Measurements from ENCODE around the gene POLD1. TPM values are rescaled to one million over a fixed set of nuclear protein-coding genes. Genes with fewer than 3 reads are reported as not detected.

The POLD1 gene
- total and polyA plus RNA-seq, 12 donors, result 1.9 to 93.9 (median 17.8) TPM

DNA sequence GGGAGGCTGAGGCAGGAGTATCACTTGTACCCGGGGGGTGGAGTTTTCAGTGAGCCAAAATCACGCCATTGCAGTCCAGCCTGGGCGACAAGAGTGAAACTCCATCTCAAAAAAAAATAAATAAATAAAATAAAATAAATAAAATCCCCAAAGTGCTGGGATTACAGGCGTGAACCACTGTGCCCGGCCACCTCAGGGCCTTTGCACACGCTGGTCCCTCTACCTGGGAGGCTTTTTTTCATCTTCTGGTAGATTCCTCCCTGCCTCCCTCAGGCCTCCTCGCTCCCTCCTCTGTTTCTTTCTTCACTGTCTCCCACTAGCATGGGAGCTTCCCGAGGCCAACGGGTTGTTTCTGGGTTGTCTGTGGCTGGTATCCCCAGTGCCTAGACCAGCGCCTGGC, 63.6 kb downstream of the POLD1 start:
- Histone ChIP-seq H3K36me3 (replicated peaks in 1 of 2) (no peaks in the 10 kb centered on the region), H3K27ac (no peak overlapping the region), H3K9me3 (replicated peaks in 1 of 3) (no peaks in the 10 kb centered on the region), H3K4me3 (no peak overlapping the region), H3K27me3 (no peaks in the 10 kb centered on the region), H3K4me1 (replicated peaks in 1 of 2) (no peaks in the 10 kb centered on the region)
- no peak for TF ChIP-seq POLR2A (IDR thresholded peaks at IDR 0.05)
- TF ChIP-seq, protein P1, sequence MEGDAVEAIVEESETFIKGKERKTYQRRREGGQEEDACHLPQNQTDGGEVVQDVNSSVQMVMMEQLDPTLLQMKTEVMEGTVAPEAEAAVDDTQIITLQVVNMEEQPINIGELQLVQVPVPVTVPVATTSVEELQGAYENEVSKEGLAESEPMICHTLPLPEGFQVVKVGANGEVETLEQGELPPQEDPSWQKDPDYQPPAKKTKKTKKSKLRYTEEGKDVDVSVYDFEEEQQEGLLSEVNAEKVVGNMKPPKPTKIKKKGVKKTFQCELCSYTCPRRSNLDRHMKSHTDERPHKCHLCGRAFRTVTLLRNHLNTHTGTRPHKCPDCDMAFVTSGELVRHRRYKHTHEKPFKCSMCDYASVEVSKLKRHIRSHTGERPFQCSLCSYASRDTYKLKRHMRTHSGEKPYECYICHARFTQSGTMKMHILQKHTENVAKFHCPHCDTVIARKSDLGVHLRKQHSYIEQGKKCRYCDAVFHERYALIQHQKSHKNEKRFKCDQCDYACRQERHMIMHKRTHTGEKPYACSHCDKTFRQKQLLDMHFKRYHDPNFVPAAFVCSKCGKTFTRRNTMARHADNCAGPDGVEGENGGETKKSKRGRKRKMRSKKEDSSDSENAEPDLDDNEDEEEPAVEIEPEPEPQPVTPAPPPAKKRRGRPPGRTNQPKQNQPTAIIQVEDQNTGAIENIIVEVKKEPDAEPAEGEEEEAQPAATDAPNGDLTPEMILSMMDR (IDR thresholded peaks at IDR 0.05), result no peak
- intact Hi-C loops (cut with DNase I), result no loop called here
- WGBS, 4 donors, result 90 to 96% (median 94%) methylated on average over 10 of the region's 10 CpGs
- DNase-seq, result no peak

DNA sequence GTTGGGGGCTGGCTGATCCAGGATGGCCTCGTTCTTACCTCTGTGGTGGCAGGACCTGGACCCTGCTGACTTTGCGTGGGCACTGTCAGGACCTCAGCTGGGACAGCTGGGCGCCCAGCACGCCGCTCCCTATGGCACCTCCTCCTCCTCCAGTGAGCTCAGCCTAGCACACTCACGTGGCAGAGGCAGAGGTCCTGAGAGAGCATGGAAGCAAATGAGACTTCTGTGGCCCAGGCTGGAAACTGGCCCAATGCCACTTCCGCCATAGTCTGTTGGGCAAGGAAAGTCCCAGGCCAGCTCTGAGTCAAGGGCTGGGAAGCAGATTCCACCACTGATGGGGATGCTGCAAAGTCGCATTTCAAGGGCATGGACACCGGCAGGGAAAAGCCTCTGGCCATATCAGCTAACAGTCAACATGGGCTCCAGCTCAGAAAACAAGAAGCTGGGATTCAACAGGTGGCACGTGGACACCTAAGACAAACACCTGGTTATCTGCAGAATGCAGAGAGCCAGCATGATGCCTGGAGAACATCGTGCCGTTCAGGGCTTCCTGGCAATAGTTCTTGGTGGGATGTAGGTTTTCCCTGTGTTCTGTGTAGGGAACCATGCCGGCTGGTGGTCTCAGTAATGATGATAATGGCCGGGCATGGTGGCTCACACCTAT, 65.2 kb downstream of the POLD1 start:
- 68 to 77% (median 75%) methylated on average over 7 to 14 of the region's 14 CpGs for WGBS, 4 donors
- DNase-seq, result no peak
- Histone ChIP-seq H3K9me3 (replicated peaks in 1 of 3) (no peaks in the 10 kb centered on the region), H3K36me3 (replicated peaks in 1 of 2) (no peaks in the 10 kb centered on the region), H3K27ac (no peak overlapping the region), H3K27me3 (no peaks in the 10 kb centered on the region), H3K4me3 (no peak overlapping the region), H3K4me1 (replicated peaks in 1 of 2) (no peaks in the 10 kb centered on the region)
- intact Hi-C loops (cut with DNase I), result no loop called here
- TF ChIP-seq POLR2A (IDR thresholded peaks at IDR 0.05), result no peak
- TF ChIP-seq, protein P1 (IDR thresholded peaks at IDR 0.05), result no peak

DNA sequence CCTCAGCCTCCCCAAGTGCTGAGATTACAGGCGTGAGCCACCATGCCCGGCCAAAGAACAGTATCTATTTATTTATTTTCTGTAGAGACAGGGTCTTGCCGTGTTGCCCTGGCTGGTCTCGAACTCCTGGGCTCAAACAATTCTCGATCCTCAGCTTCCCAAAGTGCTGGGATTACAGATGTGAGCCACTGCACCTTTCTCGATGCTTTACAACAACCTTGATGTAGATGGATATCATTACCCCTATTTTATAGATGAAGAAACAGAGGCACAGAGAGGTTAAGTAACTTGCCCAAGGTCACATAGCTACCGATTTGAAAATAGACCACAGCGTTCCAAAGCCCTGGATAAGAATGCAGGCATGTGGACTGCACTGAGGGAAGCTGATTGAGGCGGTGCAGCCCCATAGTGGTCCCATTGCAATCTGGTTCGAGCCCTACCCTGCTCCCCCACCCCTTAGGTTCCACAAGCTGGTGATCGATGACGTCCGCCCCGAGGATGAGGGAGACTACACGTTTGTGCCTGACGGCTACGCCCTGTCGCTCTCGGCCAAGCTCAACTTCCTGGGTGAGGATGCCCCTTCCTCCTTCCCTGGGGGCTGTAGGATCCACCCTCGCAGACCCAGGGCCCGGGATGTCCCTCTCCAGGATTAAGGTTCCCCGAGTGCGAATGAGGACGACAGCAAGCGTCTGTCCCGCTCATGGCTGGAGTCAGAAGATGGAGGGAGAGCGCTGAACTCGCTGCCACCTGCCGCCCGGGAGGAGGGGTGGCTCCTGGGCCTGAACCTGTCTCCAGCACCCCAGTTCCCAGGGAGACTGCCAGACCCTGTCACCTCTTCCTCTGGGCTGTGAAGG, 66.4 kb downstream of the POLD1 start:
- Histone ChIP-seq H3K9me3 (replicated peaks in 1 of 3) (no peaks in the 10 kb centered on the region), H3K27me3 (no peaks in the 10 kb centered on the region), H3K36me3 (replicated peaks in 1 of 2) (no peaks in the 10 kb centered on the region), H3K4me1 (replicated peaks in 1 of 2) (no peaks in the 10 kb centered on the region), H3K4me3 (no peak overlapping the region), H3K27ac (no peak overlapping the region)
- 51 to 66% (median 57%) methylated on average over 20 to 30 of the region's 30 CpGs for WGBS, 4 donors
- DNase-seq, result no peak
- TF ChIP-seq POLR2A (IDR thresholded peaks at IDR 0.05), result no peak
- TF ChIP-seq, protein P1 (IDR thresholded peaks at IDR 0.05), result no peak
- intact Hi-C loops (cut with DNase I), result no loop called here

DNA sequence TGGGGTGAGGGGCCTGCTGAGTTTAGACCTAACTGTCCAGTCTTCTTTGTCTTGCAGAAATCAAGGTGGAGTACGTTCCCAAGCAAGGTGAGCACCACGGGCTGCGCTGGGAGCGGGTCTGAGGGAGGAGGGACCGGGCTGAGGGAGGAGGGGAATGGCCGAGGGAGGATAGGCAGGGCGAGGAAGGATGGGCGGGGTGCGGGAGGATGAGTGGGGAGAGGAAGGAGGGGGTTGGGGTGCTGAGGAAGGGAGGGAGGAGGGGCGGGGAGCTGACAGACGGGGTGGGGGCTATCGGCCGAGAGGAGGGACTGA, 67.0 kb downstream of the POLD1 start:
- Histone ChIP-seq H3K4me3 (no peak overlapping the region), H3K36me3 (replicated peaks in 1 of 2) (no peaks in the 10 kb centered on the region), H3K4me1 (replicated peaks in 1 of 2) (no peaks in the 10 kb centered on the region), H3K27ac (no peak overlapping the region), H3K9me3 (replicated peaks in 1 of 3) (no peaks in the 10 kb centered on the region), H3K27me3 (no peaks in the 10 kb centered on the region)
- WGBS, 4 donors, result 37 to 46% (median 42%) methylated on average over 2 to 13 of the region's 13 CpGs
- intact Hi-C loops (cut with DNase I), result no loop called here
- no peak for TF ChIP-seq POLR2A (IDR thresholded peaks at IDR 0.05)
- TF ChIP-seq, protein P1 (IDR thresholded peaks at IDR 0.05), result no peak
- no peak for DNase-seq
